PC-3 (cell line): ENCODE data around the gene DNM1. TPM values are rescaled to one million over a fixed set of nuclear protein-coding genes. Genes with fewer than 3 reads are reported as not detected.

ENCODE experiments used
- ATAC-seq: fragments of 200-7000 bp; cut with Tn5 transposase; 2 replicates; pipeline ENCODE4 v1.9.1; 2020; ENCODE audit warnings: mild to moderate bottlenecking, moderate library complexity
- Bru-seq: library from RNA; stranded (reverse); fragments of 400-500 nt; gene quantifications from one replicate; lab custom pipeline; 2021; lab: Mats Ljungman, UMichigan
- BruChase-seq, 2 experiments: library from RNA; stranded (reverse); fragments of 400-500 nt; gene quantifications; one replicate each; lab custom pipeline; 2021; lab: Mats Ljungman, UMichigan
- BruUV-seq: library from RNA; stranded (reverse); fragments of 400-500 nt; replicated peaks from 2 replicates; lab custom pipeline; 2021; lab: Mats Ljungman, UMichigan
- CTCF ChIA-PET: fragments of 300-600 bp; sonication (Branson Sonifier 250); formaldehyde crosslinking; loops from one replicate; lab custom pipeline; 2022; ENCODE audit warnings: antibody characterized with exemption; lab: Charles Lee
- POLR2A ChIA-PET: fragments of 300-600 bp; sonication (Branson Sonifier 250); formaldehyde crosslinking; loops from one replicate; lab custom pipeline; 2022; ENCODE audit warnings: antibody characterized with exemption; ENCODE audit not compliant: unreplicated experiment; lab: Charles Lee
- DNase-seq: peaks from one replicate; pipeline ENCODE4 v3.0.0-alpha.2; 2015
- H2AFZ ChIP-seq: fragments of 300-600 bp; sonication (generic); 2 replicates; pipeline ENCODE4 v1.6.0; 2016; ENCODE audit warnings: antibody characterized with exemption, low read length
- H3F3A ChIP-seq: fragments of 300-600 bp; sonication (generic); one replicate; pipeline ENCODE4 v1.6.0; 2017; ENCODE audit warnings: antibody characterized with exemption, low read length, control low read depth, mild to moderate bottlenecking; ENCODE audit not compliant: unreplicated experiment
- H3K27ac ChIP-seq: fragments of 300-600 bp; sonication (generic); 2 replicates; pipeline ENCODE4 v1.5.1; 2016; ENCODE audit warnings: mild to moderate bottlenecking, low read length
- H3K27me3 ChIP-seq: fragments of 300-600 bp; sonication (generic); 2 replicates; pipeline ENCODE4 v1.6.1; 2016; ENCODE audit warnings: low read length, mixed read lengths
- H3K36me3 ChIP-seq: fragments of 300-600 bp; sonication (generic); 2 replicates; pipeline ENCODE4 v1.6.1; 2016; ENCODE audit warnings: low read depth, mixed run types, low read length, mixed read lengths
- H3K4me1 ChIP-seq: fragments of 300-600 bp; sonication (generic); 2 replicates; pipeline ENCODE4 v1.5.1; 2016; ENCODE audit warnings: low read length; ENCODE audit not compliant: insufficient read depth
- H3K4me2 ChIP-seq: fragments of 300-600 bp; sonication (generic); 2 replicates; pipeline ENCODE4 v1.6.0; 2016; ENCODE audit warnings: low read length
- H3K4me3 ChIP-seq: fragments of 300-600 bp; sonication (generic); 2 replicates; pipeline ENCODE4 v1.5.1; 2016; ENCODE audit warnings: mild to moderate bottlenecking, low read length, mixed read lengths
- H3K79me2 ChIP-seq: fragments of 300-600 bp; sonication (generic); 2 replicates; pipeline ENCODE4 v1.6.1; 2017; ENCODE audit warnings: low read length, mixed read lengths
- H3K9ac ChIP-seq: fragments of 300-600 bp; sonication (generic); 2 replicates; pipeline ENCODE4 v1.6.0; 2016; ENCODE audit warnings: mild to moderate bottlenecking, low read length
- H3K9me2 ChIP-seq: fragments of 300-600 bp; sonication (generic); replicated peaks from 2 replicates; pipeline ENCODE4 v1.6.1; 2016; ENCODE audit warnings: mixed run types, low read length, mixed read lengths
- H3K9me3 ChIP-seq: fragments of 300-600 bp; sonication (generic); 2 replicates; pipeline ENCODE4 v1.6.1; 2016; ENCODE audit warnings: low read length, mixed read lengths
- H4K20me1 ChIP-seq: fragments of 300-600 bp; sonication (generic); 2 replicates; pipeline ENCODE4 v1.6.1; 2016; ENCODE audit warnings: low read length, mixed read lengths
- CTCF ChIP-seq: fragments of 300-600 bp; sonication (generic); conservative IDR thresholded peaks from 2 replicates; pipeline ENCODE4 v1.5.1; 2017; ENCODE audit warnings: antibody characterized with exemption, low read depth, mild to moderate bottlenecking, low read length
- EZH2 ChIP-seq: fragments of 300-600 bp; sonication (generic); IDR thresholded peaks from one replicate; pipeline ENCODE4 v1.6.1; 2017; ENCODE audit warnings: antibody characterized with exemption, mild to moderate bottlenecking, low read length; ENCODE audit not compliant: unreplicated experiment
- EZH2phosphoT487 ChIP-seq: fragments of 300-600 bp; sonication (generic); IDR thresholded peaks from 2 replicates; pipeline ENCODE4 v1.6.1; 2018; ENCODE audit warnings: mild to moderate bottlenecking, antibody characterized with exemption, low read length, borderline replicate concordance
- intact Hi-C: fragments of 100-400 bp; cut with micrococcal nuclease; formaldehyde crosslinking; loops from 2 replicates; pipeline ENCODE4 v1.9.0; 2023
- long read RNA-seq: library from polyadenylated mRNA; unstranded; transcript quantifications from one replicate; pipeline ENCODE4 v2.0.0, GENCODE V29; 2021; ENCODE audit not compliant: unreplicated experiment
- total RNA-seq: library from RNA; depleted of rRNA; stranded (reverse); fragments of >200 nt; gene quantifications from 2 replicates; pipeline ENCODE4 v1.2.3, GENCODE V29; 2014; rRNA removed

Gene DNM1
- 24.1 and 36.4 TPM in 2 replicates for total RNA-seq
- percentile 45 among the genes with signal in this experiment for Bru-seq, nascent RNA
- percentile 57 among the genes with signal in this experiment for BruChase-seq, experiment 1, labeled RNA remaining after a 6-hour chase
- BruChase-seq, experiment 2, labeled RNA remaining after a 2-hour chase, result percentile 50 among the genes with signal in this experiment
- long read RNA-seq, partial matches to known transcripts, result 3 of 17 reads
- long read RNA-seq, other reads (novel, unspliced or antisense), result 13 of 17 reads

- no peaks in the 10 kb centered on the region for H3K9me2 ChIP-seq
- H3F3A ChIP-seq, result no peaks in the 10 kb centered on the region
- intact Hi-C loops, result loop anchor here (5.0 to 10.0 kb wide), 2 partner anchors 52 to 74 kb away; partner anchors contain the start of genes GOLGA2 and SWI5
- CTCF ChIA-PET, result no interaction called here
- ATAC-seq, result peak; percentile 83
- H3K4me3 ChIP-seq, result peak within 1 kb of the TSS; percentile 81
- BruUV-seq, result no TSS peak
- H3K4me2 ChIP-seq, result peak within 1 kb of the TSS; percentile 96
- POLR2A ChIA-PET, result interaction anchor here (0.6 kb wide), 1 partner anchor 46 kb away, joined by 11 read pairs; no protein-coding TSS in a partner anchor
- peaks cover 12% of the 10 kb centered on the region; the same call in 1 of the 2 replicates for H3K79me2 ChIP-seq
- H3K9ac ChIP-seq, result peak within 1 kb of the TSS; percentile 64
- no peaks in the 10 kb centered on the region for H3K27me3 ChIP-seq
- H3K9me3 ChIP-seq, result no peaks in the 10 kb centered on the region
- TF ChIP-seq CTCF, result peak; percentile 53
- no peak for TF ChIP-seq EZH2phosphoT487
- H2AFZ ChIP-seq, result peak within 1 kb of the TSS; percentile 84
- H3K36me3 ChIP-seq, result no peaks in the 10 kb centered on the region
- DNase-seq, result peak; percentile 72
- no peaks in the 10 kb centered on the region for H4K20me1 ChIP-seq
- peaks cover 5% of the 10 kb centered on the region; the same call in 1 of the 2 replicates for H3K4me1 ChIP-seq
- no peak within 1 kb of the TSS for H3K27ac ChIP-seq
Measured at GRCh38 chr9:128203024-128203706, at the start of gene DNM1. DNM1 (plus strand) TSS chr9:128203379; CDS start chr9:128203471, 92 bp downstream.

GRCh38 chr9:128153947-128154695 lies 49.1 kb upstream of the DNM1 start:
- no peaks in the 10 kb centered on the region for H4K20me1 ChIP-seq
- no peaks in the 10 kb centered on the region for H3K79me2 ChIP-seq
- H3K4me3 ChIP-seq, result no peak overlapping the region
- ChIA-PET CTCF (no interaction called here), POLR2A (no interaction called here)
- H3K36me3 ChIP-seq, result no peaks in the 10 kb centered on the region
- H3K4me1 ChIP-seq, result peaks cover 14% of the 10 kb centered on the region
- DNase-seq (no peak), ATAC-seq (no peak)
- H2AFZ ChIP-seq, result no peak overlapping the region
- no peaks in the 10 kb centered on the region for H3K9me2 ChIP-seq
- no peaks in the 10 kb centered on the region for H3F3A ChIP-seq
- no TSS peak for BruUV-seq
- no peak overlapping the region for H3K9ac ChIP-seq
- no peak for TF ChIP-seq CTCF
- TF ChIP-seq EZH2, result no peak
- TF ChIP-seq EZH2phosphoT487, result no peak
- H3K27me3 ChIP-seq, result no peaks in the 10 kb centered on the region
- H3K27ac ChIP-seq, result no peak overlapping the region
- H3K9me3 ChIP-seq, result no peaks in the 10 kb centered on the region
- intact Hi-C loops, result no loop called here
- H3K4me2 ChIP-seq, result no peak overlapping the region
